ENCODE results near the gene POU6F2. TPM values are rescaled to one million over a fixed set of nuclear protein-coding genes. Genes with fewer than 3 reads are reported as not detected.

The POU6F2 gene
- total and polyA plus RNA-seq, 5 donors from 2014 or later, result not detected

GRCh38 chr7:39515534-39516228, 538.0 kb downstream of the POU6F2 start:
- Mint-ChIP-seq H3K36me3 (no peaks in the 10 kb centered on the region), H3K4me1 (peaks cover 0 to 4% (median 1%) of the 10 kb centered on the region in 4 donors), H3K9me3 (no peaks in the 10 kb centered on the region), H3K27me3 (peaks cover 8% of the 10 kb centered on the region), H3K27ac (no peak overlapping the region), H3K4me3 (no peak overlapping the region)
- Histone ChIP-seq H3K9me3 (ENCODE audit: control insufficient read depth in 2 of 2, low read length in 2 of 2) (no peaks in the 10 kb centered on the region), H3K4me1 (ENCODE audit: control insufficient read depth, insufficient read depth, low read length, poor library complexity, severe bottlenecking) (no peaks in the 10 kb centered on the region), H3K27me3 (ENCODE audit: control insufficient read depth, insufficient read depth, low read length) (no peaks in the 10 kb centered on the region), H3K4me3 (ENCODE audit: low read depth, low read length) (no peak overlapping the region), H3K27ac (ENCODE audit: insufficient read depth, low read length, poor library complexity, severe bottlenecking) (no peak overlapping the region), H3K36me3 (ENCODE audit: control insufficient read depth, insufficient read depth, low read length) (no peaks in the 10 kb centered on the region)
- DNase-seq (no peak), ATAC-seq (ENCODE audit: low read depth in 2 of 2) (no peak)

DNA sequence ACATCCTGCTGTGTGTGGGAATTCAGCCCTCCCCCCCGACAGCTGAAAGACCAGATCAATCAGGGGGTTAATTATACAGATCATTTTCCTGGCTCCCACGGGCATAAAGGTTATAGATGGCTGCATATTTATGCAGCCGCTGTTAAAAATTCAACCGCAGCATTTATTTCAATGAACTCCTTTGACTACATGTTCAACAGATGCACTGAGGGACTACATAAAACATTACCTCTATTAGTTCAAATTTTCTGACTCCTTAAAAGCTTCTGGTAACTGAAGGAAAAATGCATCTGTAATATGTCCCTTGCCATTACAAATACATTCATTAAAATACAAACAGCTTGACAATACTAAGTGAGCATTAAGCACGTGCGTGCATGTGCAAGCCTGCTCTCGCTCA, 538.8 kb downstream of the POU6F2 start:
- DNase-seq (no peak), ATAC-seq (ENCODE audit: low read depth in 2 of 2) (no peak)
- H3K4me3 Mint-ChIP-seq, result no peak overlapping the region
- Histone ChIP-seq H3K27ac (ENCODE audit: insufficient read depth, low read length, poor library complexity, severe bottlenecking) (no peak overlapping the region), H3K4me3 (ENCODE audit: low read depth, low read length) (no peak overlapping the region), H3K27me3 (ENCODE audit: control insufficient read depth, insufficient read depth, low read length) (no peaks in the 10 kb centered on the region), H3K9me3 (ENCODE audit: control insufficient read depth in 2 of 2, low read length in 2 of 2) (no peaks in the 10 kb centered on the region), H3K4me1 (ENCODE audit: control insufficient read depth, insufficient read depth, low read length, poor library complexity, severe bottlenecking) (no peaks in the 10 kb centered on the region), H3K36me3 (ENCODE audit: control insufficient read depth, insufficient read depth, low read length) (no peaks in the 10 kb centered on the region)
- peaks cover 12% of the 10 kb centered on the region for H3K27me3 Mint-ChIP-seq
- H3K9me3 Mint-ChIP-seq, result no peaks in the 10 kb centered on the region
- H3K36me3 Mint-ChIP-seq, result no peaks in the 10 kb centered on the region
- peaks cover 0 to 4% (median 1%) of the 10 kb centered on the region in 4 donors for H3K4me1 Mint-ChIP-seq
- no peak overlapping the region for H3K27ac Mint-ChIP-seq

DNA sequence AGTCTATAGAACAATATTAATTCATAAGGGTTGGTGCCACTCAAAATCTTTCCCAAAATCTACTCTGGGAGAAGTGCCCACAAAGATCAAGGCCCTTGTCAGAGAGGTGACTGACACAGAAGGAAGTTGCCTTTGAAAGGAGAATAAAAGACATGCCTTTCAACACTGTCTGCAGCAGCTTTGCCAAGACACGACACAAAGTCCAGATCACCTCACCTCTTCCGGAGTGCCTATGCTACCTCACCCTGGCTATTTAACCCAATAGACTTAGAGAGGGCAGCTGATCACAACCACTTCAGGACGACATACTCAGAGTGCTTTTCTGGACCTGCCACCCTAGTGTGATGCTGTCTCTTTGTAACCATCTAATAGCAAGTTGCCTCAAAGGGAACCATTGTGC, 539.5 kb downstream of the POU6F2 start:
- Histone ChIP-seq H3K4me1 (ENCODE audit: control insufficient read depth, insufficient read depth, low read length, poor library complexity, severe bottlenecking) (no peaks in the 10 kb centered on the region), H3K27me3 (ENCODE audit: control insufficient read depth, insufficient read depth, low read length) (no peaks in the 10 kb centered on the region), H3K27ac (ENCODE audit: insufficient read depth, low read length, poor library complexity, severe bottlenecking) (no peak overlapping the region), H3K9me3 (ENCODE audit: control insufficient read depth in 2 of 2, low read length in 2 of 2) (no peaks in the 10 kb centered on the region), H3K4me3 (ENCODE audit: low read depth, low read length) (no peak overlapping the region), H3K36me3 (ENCODE audit: control insufficient read depth, insufficient read depth, low read length) (no peaks in the 10 kb centered on the region)
- H3K4me3 Mint-ChIP-seq, result no peak overlapping the region
- no peaks in the 10 kb centered on the region for H3K36me3 Mint-ChIP-seq
- H3K27me3 Mint-ChIP-seq, result peaks cover 17% of the 10 kb centered on the region
- H3K9me3 Mint-ChIP-seq, result no peaks in the 10 kb centered on the region
- H3K4me1 Mint-ChIP-seq, result peaks cover 0 to 4% (median 1%) of the 10 kb centered on the region in 4 donors
- DNase-seq (no peak), ATAC-seq (ENCODE audit: low read depth in 2 of 2) (no peak)
- H3K27ac Mint-ChIP-seq, result no peak overlapping the region

Other genes with a start within 250 kb of the POU6F2 start
- gene VPS41, start 68.7 kb upstream of the POU6F2 start, total RNA-seq, result 60.2 TPM
- gene VPS41, start 68.7 kb upstream of the POU6F2 start, polyA plus RNA-seq, result 10 to 100 TPM; 45.9 to 54.2 (median 49.7) TPM

Data from CD4-positive, CD25-positive, alpha-beta regulatory T cell (primary cell).